IMR-90 (cell line): ENCODE data around the gene DPH3. TPM values are rescaled to one million over a fixed set of nuclear protein-coding genes. Genes with fewer than 3 reads are reported as not detected.

ENCODE experiments used
- ATAC-seq: fragments of 200-7000 bp; cut with Tn5 transposase; 2 replicates; pipeline ENCODE4 v1.9.1; 2020; ENCODE audit warnings: low read depth, mild to moderate bottlenecking, moderate library complexity
- BruUV-seq: library from RNA; stranded (reverse); fragments of 400-500 nt; replicated peaks from 2 replicates; lab custom pipeline; 2021; lab: Mats Ljungman, UMichigan
- CTCF ChIA-PET: fragments of 300-600 bp; formaldehyde crosslinking; extraction: SDS; loops from one replicate; lab custom pipeline; 2021; ENCODE audit warnings: antibody characterized with exemption; lab: Yijun Ruan, JAX
- POLR2A ChIA-PET: fragments of 300-600 bp; sonication (Branson Sonifier 250); formaldehyde crosslinking; loops from one replicate; lab custom pipeline; 2022; ENCODE audit warnings: antibody characterized with exemption; ENCODE audit not compliant: unreplicated experiment; lab: Charles Lee
- DNase-seq: peaks from one replicate; pipeline ENCODE4 v3.0.0; 2013
- H2AFZ ChIP-seq: replicated peaks from 2 replicates; pipeline ENCODE3; 2013; ENCODE audit warnings: low read length, mild to moderate bottlenecking; ENCODE audit not compliant: poor library complexity
- H2AK5ac ChIP-seq: 2 replicates; pipeline ENCODE4 v1.6.1; 2013; ENCODE audit warnings: low read depth, low read length, inconsistent platforms
- H2AK9ac ChIP-seq: replicated peaks from 2 replicates; pipeline ENCODE3; 2013; ENCODE audit warnings: mild to moderate bottlenecking, low read depth, low read length, moderate library complexity; ENCODE audit not compliant: poor library complexity
- H2BK120ac ChIP-seq: 2 replicates; pipeline ENCODE4 v1.6.1; 2013; ENCODE audit warnings: low read depth, low read length, inconsistent platforms
- H2BK15ac ChIP-seq: 3 replicates; pipeline ENCODE4 v1.6.1; 2013; ENCODE audit warnings: low read depth, low read length, inconsistent platforms
- H2BK20ac ChIP-seq: 2 replicates; pipeline ENCODE4 v1.6.1; 2013; ENCODE audit warnings: low read depth, mild to moderate bottlenecking, inconsistent platforms, low read length, moderate library complexity
- H2BK5ac ChIP-seq: 2 replicates; pipeline ENCODE4 v1.6.1; 2013; ENCODE audit warnings: mild to moderate bottlenecking, low read depth, low read length, inconsistent platforms; ENCODE audit not compliant: poor library complexity, severe bottlenecking
- H3K14ac ChIP-seq: replicated peaks from 2 replicates; pipeline ENCODE4 v1.6.1; 2013; ENCODE audit warnings: low read depth, low read length, inconsistent platforms
- H3K18ac ChIP-seq: 2 replicates; pipeline ENCODE4 v1.6.1; 2013; ENCODE audit warnings: low read depth, low read length, control low read depth
- H3K23ac ChIP-seq: 2 replicates; pipeline ENCODE4 v1.6.1; 2013; ENCODE audit warnings: low read depth, low read length, inconsistent platforms
- H3K27ac ChIP-seq: 2 replicates; pipeline ENCODE4 v1.5.1; 2013; ENCODE audit warnings: mild to moderate bottlenecking, control low read depth, low read length; ENCODE audit not compliant: insufficient read depth
- H3K27me3 ChIP-seq: 2 replicates; pipeline ENCODE4 v1.6.1; 2013; ENCODE audit warnings: low read length; ENCODE audit not compliant: control insufficient read depth, insufficient read depth
- H3K36me3 ChIP-seq: 2 replicates; pipeline ENCODE4 v1.6.1; 2013; ENCODE audit warnings: low read length, mixed read lengths; ENCODE audit not compliant: control insufficient read depth, insufficient read depth
- H3K4ac ChIP-seq: 2 replicates; pipeline ENCODE4 v1.6.1; 2013; ENCODE audit warnings: low read depth, low read length, inconsistent platforms
- H3K4me1 ChIP-seq: 2 replicates; pipeline ENCODE4 v1.6.1; 2013; ENCODE audit warnings: low read length, mixed read lengths; ENCODE audit not compliant: control insufficient read depth, insufficient read depth
- H3K4me2 ChIP-seq: 2 replicates; pipeline ENCODE4 v1.6.1; 2013; ENCODE audit warnings: low read depth, mild to moderate bottlenecking, control low read depth, low read length, moderate library complexity
- H3K4me3 ChIP-seq: 2 replicates; pipeline ENCODE4 v1.5.1; 2013; ENCODE audit warnings: low read depth, mild to moderate bottlenecking, control low read depth, low read length, moderate library complexity; ENCODE audit not compliant: insufficient read depth
- H3K56ac ChIP-seq: 2 replicates; pipeline ENCODE4 v1.6.1; 2013; ENCODE audit warnings: low read length, inconsistent platforms; ENCODE audit not compliant: insufficient read depth; ENCODE audit errors: extremely low read depth
- H3K79me1 ChIP-seq, 2 experiments: 2 replicates each; pipeline ENCODE4 v1.6.1; 2013; ENCODE audit warnings: low read length in 2 of 2, inconsistent platforms in 1 of 2, low read depth in 1 of 2
- H3K9ac ChIP-seq: 2 replicates; pipeline ENCODE4 v1.6.1; 2013; ENCODE audit warnings: low read depth, low read length, control low read depth
- H3K9me1 ChIP-seq: 2 replicates; pipeline ENCODE4 v1.6.1; 2013; ENCODE audit warnings: low read length, inconsistent platforms; ENCODE audit not compliant: insufficient read depth
- H3K9me3 ChIP-seq: 2 replicates; pipeline ENCODE4 v1.6.1; 2013; ENCODE audit warnings: low read length; ENCODE audit not compliant: control insufficient read depth, insufficient read depth
- H4K20me1 ChIP-seq: 2 replicates; pipeline ENCODE4 v1.6.1; 2013; ENCODE audit warnings: low read length, inconsistent platforms; ENCODE audit not compliant: insufficient read depth
- H4K5ac ChIP-seq: 2 replicates; pipeline ENCODE4 v1.6.1; 2013; ENCODE audit warnings: mild to moderate bottlenecking, low read depth, low read length, control low read depth
- H4K8ac ChIP-seq, 2 experiments: 2 replicates each; pipeline ENCODE4 v1.6.1; 2013; ENCODE audit warnings: low read depth in 2 of 2, low read length in 2 of 2, control low read depth in 1 of 2, inconsistent platforms in 1 of 2
- H4K91ac ChIP-seq: 2 replicates; pipeline ENCODE4 v1.6.1; 2013; ENCODE audit warnings: low read depth, low read length, inconsistent platforms; ENCODE audit not compliant: insufficient read depth
- MXI1 ChIP-seq: IDR thresholded peaks from 2 replicates; pipeline ENCODE4 v1.6.1; 2012; ENCODE audit warnings: low read depth, mild to moderate bottlenecking, low read length, moderate library complexity, borderline replicate concordance
- NFE2L2 ChIP-seq: fragments of 150-350 bp; IDR thresholded peaks from 2 replicates; pipeline ENCODE4 v1.6.1; 2016; ENCODE audit warnings: low read depth, mild to moderate bottlenecking, low read length
- POLR2A ChIP-seq: IDR thresholded peaks from 2 replicates; pipeline ENCODE4 v1.6.1; 2012; ENCODE audit warnings: mild to moderate bottlenecking, low read depth, low read length
- SMC3 ChIP-seq: fragments of 150-350 bp; IDR thresholded peaks from 2 replicates; pipeline ENCODE4 v1.6.1; 2016; ENCODE audit warnings: low read depth, mild to moderate bottlenecking, antibody characterized with exemption, low read length, moderate library complexity
- WGBS, 2 experiments: methylation state at CpG; one replicate each; pipeline versions ENCODE4 v1.1.5 to v1.1.7; 2013; ENCODE audit warnings: missing lambda C conversion rate in 2 of 2; ENCODE audit not compliant: insufficient read length in 1 of 2; ENCODE audit errors: extremely low coverage in 2 of 2; 5-methylcytosine and 5-hydroxymethylcytosine counted together
- dilution Hi-C: fragments of 300-500 bp; cut with HindIII; formaldehyde crosslinking; loops from one replicate; pipeline ENCODE4 v1.14.3; 2018; ENCODE audit warnings: low sequenced_read_pairs; ENCODE audit not compliant: unreplicated experiment
- in situ Hi-C: fragments of 300-500 bp; cut with MboI; formaldehyde crosslinking; loops from 3 replicates; pipeline ENCODE4 v1.14.3; 2019; ENCODE audit warnings: low sequenced_read_pairs, inconsistent platforms, mixed read lengths
- intact Hi-C: fragments of 100-400 bp; cut with micrococcal nuclease; formaldehyde crosslinking; loops from 2 replicates; pipeline ENCODE4 v1.10.0; 2022
- polyA plus RNA-seq, 3 experiments: library from polyadenylated mRNA; depleted of rRNA; stranded (reverse); fragments of >200 nt; gene quantifications; 2 replicates each; pipeline ENCODE4 v1.2.3, GENCODE V29; 2012; ENCODE audit warnings: low replicate concordance in 1 of 3
- total RNA-seq: library from RNA; depleted of rRNA; stranded (reverse); fragments of >200 nt; gene quantifications from 2 replicates; pipeline ENCODE4 v1.2.3, GENCODE V29; 2012

The DPH3 gene
- total and polyA plus RNA-seq, 2 of the 4 experiments (the other 2 are of a cell fraction): 12.9 to 32.1 TPM

DNA sequence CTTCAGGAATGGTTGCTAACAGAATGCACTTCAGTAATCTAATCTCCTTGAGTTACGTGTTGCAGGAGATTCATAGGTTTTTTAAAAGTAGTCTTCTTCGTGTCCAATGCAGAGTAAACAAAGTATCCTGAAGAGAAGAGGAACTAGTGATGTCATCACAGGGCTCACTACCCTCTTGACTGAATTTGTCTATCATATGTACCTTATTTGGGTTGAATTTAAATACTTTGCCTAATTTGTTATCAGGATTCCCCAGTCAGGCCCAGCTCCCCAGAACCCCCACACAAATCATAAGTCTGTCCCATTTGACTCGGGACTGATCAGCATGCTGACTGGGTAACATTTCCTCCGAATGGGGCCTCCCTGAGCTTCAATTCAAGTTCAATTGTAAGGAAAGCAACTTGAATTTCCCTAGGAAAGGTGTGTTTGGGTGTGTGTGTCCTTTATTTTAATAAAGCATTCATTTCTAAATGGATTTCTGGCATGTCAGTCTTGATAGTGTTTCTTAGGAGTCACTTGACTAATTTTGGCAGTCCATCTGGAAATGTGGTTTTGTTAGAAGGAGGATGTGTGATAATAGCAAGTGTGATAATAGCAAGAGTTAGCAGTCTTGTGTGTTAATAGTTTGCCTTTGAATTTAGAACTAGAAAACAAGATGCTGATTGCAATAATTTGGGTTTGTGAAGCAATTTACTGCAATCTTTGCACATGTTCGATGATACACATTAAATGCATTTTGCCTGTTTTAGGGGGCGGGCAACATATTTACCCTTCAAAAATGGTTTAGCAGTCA lies 22.2 kb upstream of the DPH3 start:
- no CpG with 5 or more reads among the region's 6 CpGs for WGBS, 2 experiments
- no peak overlapping the region for H2BK120ac ChIP-seq
- no peak overlapping the region for H3K4me3 ChIP-seq
- H3K4ac ChIP-seq: no peak overlapping the region
- DNase-seq (no peak), ATAC-seq (no peak)
- in situ Hi-C loops: loop anchor here (5.0 to 25.0 kb wide), 4 partner anchors 265 to 950 kb away; partner anchors contain the start of gene PLCL2
- H3K4me2 ChIP-seq: no peak overlapping the region
- H3K79me1 ChIP-seq: no peaks in the 10 kb centered on the region; a peak in 1 of 4 replicates
- H3K9ac ChIP-seq: no peak overlapping the region
- no peak overlapping the region for H2AK9ac ChIP-seq
- no peak overlapping the region for H2AFZ ChIP-seq
- no peak overlapping the region for H2BK5ac ChIP-seq
- H3K23ac ChIP-seq: no peak overlapping the region
- no peak overlapping the region for H3K18ac ChIP-seq
- H3K4me1 ChIP-seq: 0 out of 2 replicates have a peak, but pooled peaks cover 2% of the 10 kb centered on the region
- H3K56ac ChIP-seq: no peak overlapping the region
- intact Hi-C loops: no loop called here
- no peak overlapping the region for H4K5ac ChIP-seq
- H4K8ac ChIP-seq: no peak overlapping the region
- dilution Hi-C loops: loop anchor here (25.0 kb wide), 1 partner anchor 250 kb away; no protein-coding TSS in a partner anchor
- no peak overlapping the region for H2AK5ac ChIP-seq
- no peak overlapping the region for H2BK15ac ChIP-seq
- no peak overlapping the region for H2BK20ac ChIP-seq
- no TSS peak for BruUV-seq
- TF ChIP-seq MXI1 (no peak), POLR2A (no peak), SMC3 (no peak), NFE2L2 (no peak)
- no peaks in the 10 kb centered on the region for H4K20me1 ChIP-seq
- no peak overlapping the region for H3K27ac ChIP-seq
- H3K36me3 ChIP-seq: no peaks in the 10 kb centered on the region; the same call in 1 of the 2 replicates
- no peaks in the 10 kb centered on the region for H3K9me3 ChIP-seq
- H3K14ac ChIP-seq: no peak overlapping the region
- ChIA-PET POLR2A (no interaction called here), CTCF (no interaction called here)
- no peaks in the 10 kb centered on the region for H3K27me3 ChIP-seq
- H3K9me1 ChIP-seq: no peaks in the 10 kb centered on the region
- H4K91ac ChIP-seq: no peak overlapping the region
